GM12878 (cell line): Measurements from ENCODE around the gene AHNAK. TPM values are rescaled to one million over a fixed set of nuclear protein-coding genes. Genes with fewer than 3 reads are reported as not detected.

ENCODE experiments used
- ASH2L ChIP-seq: fragments of 300-600, 200-600 bp; sonication (generic); IDR thresholded peaks from 2 replicates; pipeline ENCODE4 v1.6.1; 2017; ENCODE audit warnings: low read depth, mild to moderate bottlenecking, borderline replicate concordance
- BRCA1 ChIP-seq: IDR thresholded peaks from 2 replicates; pipeline ENCODE4 v1.6.1; 2011; ENCODE audit warnings: low read depth, low read length, improper control_type of control experiment
- CHD1 ChIP-seq: IDR thresholded peaks from 2 replicates; pipeline ENCODE4 v1.6.1; 2012; ENCODE audit warnings: low read depth, low read length, improper control_type of control experiment
- E4F1 ChIP-seq: fragments of 450-650 bp; IDR thresholded peaks from 2 replicates; pipeline ENCODE4 v1.6.1; 2018; ENCODE audit warnings: borderline replicate concordance, mild to moderate bottlenecking; ENCODE audit not compliant: partially characterized antibody
- EED ChIP-seq: sonication (generic); IDR thresholded peaks from 2 replicates; pipeline ENCODE4 v1.6.1; 2016; ENCODE audit warnings: antibody characterized with exemption, low read depth
- HCFC1 ChIP-seq: fragments of 150-350 bp; IDR thresholded peaks from 2 replicates; pipeline ENCODE4 v1.6.1; 2014; ENCODE audit warnings: low read length
- HDGF ChIP-seq: fragments of 450-650 bp; IDR thresholded peaks from 2 replicates; pipeline ENCODE4 v1.6.1; 2016; ENCODE audit warnings: antibody characterized with exemption
- IRF4 ChIP-seq: IDR thresholded peaks from 2 replicates; pipeline ENCODE4 v1.6.1; 2011; ENCODE audit warnings: low read depth, low read length
- MXI1 ChIP-seq: fragments of 150-350 bp; IDR thresholded peaks from 2 replicates; pipeline ENCODE4 v1.6.1; 2011; ENCODE audit warnings: low read depth, mild to moderate bottlenecking, inconsistent platforms, low read length, improper control_type of control experiment
- NFIC ChIP-seq: IDR thresholded peaks from 2 replicates; pipeline ENCODE4 v1.6.1; 2012; ENCODE audit warnings: low read depth, mild to moderate bottlenecking, inconsistent platforms, low read length, moderate library complexity
- REST ChIP-seq: IDR thresholded peaks from 2 replicates; pipeline ENCODE4 v1.6.1; 2012; ENCODE audit warnings: mild to moderate bottlenecking, low read depth, low read length
- RFX5 ChIP-seq: IDR thresholded peaks from 2 replicates; pipeline ENCODE4 v1.6.1; 2011; ENCODE audit warnings: low read depth, low read length, improper control_type of control experiment
- SKIL ChIP-seq: fragments of 450-650 bp; IDR thresholded peaks from 2 replicates; pipeline ENCODE4 v1.6.1; 2017; ENCODE audit warnings: mild to moderate bottlenecking, low read depth, inconsistent platforms; ENCODE audit not compliant: poor library complexity, severe bottlenecking
- USF2 ChIP-seq: IDR thresholded peaks from 2 replicates; pipeline ENCODE4 v1.6.1; 2011; ENCODE audit warnings: low read depth, low read length, improper control_type of control experiment, borderline replicate concordance
- ZBTB40 ChIP-seq: fragments of 450-650 bp; IDR thresholded peaks from 2 replicates; pipeline ENCODE4 v1.6.1; 2016; ENCODE audit warnings: mild to moderate bottlenecking, moderate library complexity, borderline replicate concordance
- ZNF207 ChIP-seq: fragments of 450-650 bp; IDR thresholded peaks from 2 replicates; pipeline ENCODE4 v1.6.1; 2014; ENCODE audit warnings: antibody characterized with exemption, mild to moderate bottlenecking, borderline replicate concordance
- polyA plus RNA-seq, 11 experiments: library from polyadenylated mRNA; depleted of rRNA in 4 of 11; unstranded in 6 of 11; stranded (reverse) in 5 of 11; fragments of >200 nt; fragmentation: Nextera tagmentation in 4 of 11; fragmentation: Illumina TruSeq in 1 of 11; extraction: Ambion mirVana in 4 of 11; extraction: Trizol in 1 of 11; gene quantifications; 1 replicate in 1 of 11; 2 replicates in 10 of 11; pipeline versions ENCODE4 v1.2.1 to v1.2.3, GENCODE V29; 2011 to 2016; ENCODE audit warnings: inconsistent platforms in 2 of 11, missing spikeins in 2 of 11, low read depth in 1 of 11
- total RNA-seq, 4 experiments: library from RNA; depleted of rRNA in 3 of 4; stranded (reverse); fragments of >200 nt in 3 of 4; fragmentation: Illumina TruSeq in 1 of 4; extraction: Trizol in 1 of 4; gene quantifications; 2 replicates each; pipeline versions ENCODE4 v1.2.1 to v1.2.3, GENCODE V29; 2013 to 2021

AHNAK gene
- total and polyA plus RNA-seq, 10 of the 15 experiments (the other 5 are each of a cell fraction or from before 2014, with no cell fraction given), result 0.76 to 90.3 (median 19.4) TPM

- TF ChIP-seq REST, result no peak
- TF ChIP-seq ZBTB40, result no peak
- TF ChIP-seq RFX5, result peak; percentile 95
- TF ChIP-seq SKIL, result no peak
- no peak; the same call in 1 of the 2 replicates for TF ChIP-seq USF2
- TF ChIP-seq ASH2L, result no peak
- TF ChIP-seq IRF4, result no peak
- no peak for TF ChIP-seq BRCA1
- TF ChIP-seq ZNF207, result no peak
- no peak for TF ChIP-seq CHD1
- 0 out of 2 replicates have a peak, but pooled peaks have one; percentile 0 for TF ChIP-seq NFIC
- peak; percentile 31; the same call in 1 of the 2 replicates for TF ChIP-seq EED
- no peak for TF ChIP-seq MXI1
- TF ChIP-seq E4F1, result no peak
- TF ChIP-seq HCFC1, result no peak
- 0 out of 2 replicates have a peak, but pooled peaks have one; percentile 60 for TF ChIP-seq HDGF
Observed at GRCh38 chr11:62556108-62556874, 9.7 kb upstream of the AHNAK start (continued).
